HG02938 (cell line): ENCODE data around the gene COL4A2.

Experiments used
- ATAC-seq: cut with Tn5 transposase; IDR thresholded peaks from one replicate; pipeline ENCODE4 v1.9.1; 2021; ENCODE audit warnings: mild to moderate bottlenecking, moderate library complexity; ENCODE audit not compliant: unreplicated experiment

COL4A2 gene

GRCh38 chr13:110396913-110397381 is 89.9 kb downstream of the COL4A2 start:
- no peak for ATAC-seq

GRCh38 chr13:110397436-110398115 is 90.5 kb downstream of the COL4A2 start:
- no peak for ATAC-seq

- no peak for ATAC-seq
Measured at GRCh38 chr13:110398564-110399507, 91.8 kb downstream of the COL4A2 start.

- ATAC-seq: no peak
Measured at GRCh38 chr13:110399801-110400200, 92.7 kb downstream of the COL4A2 start.

- no peak for ATAC-seq
Measured at GRCh38 chr13:110400786-110401533, 93.9 kb downstream of the COL4A2 start.

- ATAC-seq: no peak
Measured at GRCh38 chr13:110402299-110403069, 95.4 kb downstream of the COL4A2 start.

- no peak for ATAC-seq
Measured at GRCh38 chr13:110403315-110403714, 96.2 kb downstream of the COL4A2 start.

- no peak for ATAC-seq
Measured at GRCh38 chr13:110403721-110404120, 96.6 kb downstream of the COL4A2 start.

GRCh38 chr13:110404321-110404720 is 97.2 kb downstream of the COL4A2 start:
- no peak for ATAC-seq

- no peak for ATAC-seq
Measured at GRCh38 chr13:110405597-110406450, 98.7 kb downstream of the COL4A2 start.

GRCh38 chr13:110407021-110407420 is 99.9 kb downstream of the COL4A2 start:
- no peak for ATAC-seq

GRCh38 chr13:110407531-110407930 is 100.4 kb downstream of the COL4A2 start:
- ATAC-seq: no peak

- ATAC-seq: no peak
Measured at GRCh38 chr13:110408286-110408685, 101.2 kb downstream of the COL4A2 start.

GRCh38 chr13:110409581-110409992 is 102.5 kb downstream of the COL4A2 start:
- ATAC-seq: no peak

- ATAC-seq: no peak
Measured at GRCh38 chr13:110410000-110410399, 102.9 kb downstream of the COL4A2 start.

- no peak for ATAC-seq
Measured at GRCh38 chr13:110410936-110411687, 104.0 kb downstream of the COL4A2 start.

GRCh38 chr13:110411688-110412059 is 104.6 kb downstream of the COL4A2 start:
- no peak for ATAC-seq

- ATAC-seq: peak; percentile 92
Measured at GRCh38 chr13:110412132-110412914, 105.2 kb downstream of the COL4A2 start.
